Mesendoderm (in vitro differentiated cells): Measurements from ENCODE around the gene THSD8.
"Not testable (repeated sequence)": the region's sequence is repeated elsewhere in the genome, so short reads cannot be mapped to it uniquely, and the experiment has no call there.

Experiments used
- DNase-seq: peaks from one replicate; pipeline ENCODE4 v3.0.0; 2013
- H2AK5ac ChIP-seq: 2 replicates; pipeline ENCODE4 v1.6.1; 2013; ENCODE audit warnings: low read length, inconsistent platforms
- H2BK120ac ChIP-seq: 2 replicates; pipeline ENCODE4 v1.6.1; 2013; ENCODE audit warnings: low read depth, mild to moderate bottlenecking, low read length, moderate library complexity, mixed read lengths
- H2BK15ac ChIP-seq: replicated peaks from 2 replicates; pipeline ENCODE4 v1.6.1; 2013; ENCODE audit warnings: low read depth, mild to moderate bottlenecking, moderate library complexity
- H2BK5ac ChIP-seq: 2 replicates; pipeline ENCODE4 v1.6.1; 2013; ENCODE audit warnings: low read length, inconsistent platforms
- H3K18ac ChIP-seq: 2 replicates; pipeline ENCODE4 v1.6.1; 2013; ENCODE audit warnings: mild to moderate bottlenecking, low read length, mixed read lengths
- H3K23ac ChIP-seq: one replicate; pipeline ENCODE4 v1.6.1; 2013; ENCODE audit warnings: low read length
- H3K27ac ChIP-seq: 2 replicates; pipeline ENCODE4 v1.5.1; 2013; ENCODE audit warnings: low read depth, mild to moderate bottlenecking, inconsistent platforms, low read length, moderate library complexity
- H3K27me3 ChIP-seq: 2 replicates; pipeline ENCODE4 v1.6.1; 2013; ENCODE audit warnings: low read length, control low read depth, mild to moderate bottlenecking, inconsistent platforms; ENCODE audit not compliant: insufficient read depth, poor library complexity
- H3K36me3 ChIP-seq: 2 replicates; pipeline ENCODE4 v1.6.1; 2013; ENCODE audit warnings: low read length, inconsistent platforms; ENCODE audit not compliant: control insufficient read depth, insufficient read depth
- H3K4ac ChIP-seq: one replicate; pipeline ENCODE4 v1.6.1; 2013; ENCODE audit warnings: low read depth, mild to moderate bottlenecking, low read length, moderate library complexity
- H3K4me1 ChIP-seq: 2 replicates; pipeline ENCODE4 v1.6.1; 2013; ENCODE audit warnings: low read depth, low read length, inconsistent platforms; ENCODE audit not compliant: control insufficient read depth
- H3K4me2 ChIP-seq: 2 replicates; pipeline ENCODE4 v1.6.1; 2013; ENCODE audit warnings: low read length
- H3K4me3 ChIP-seq: 2 replicates; pipeline ENCODE4 v1.5.1; 2013; ENCODE audit warnings: mild to moderate bottlenecking, low read length
- H3K56ac ChIP-seq: one replicate; pipeline ENCODE4 v1.6.1; 2013; ENCODE audit warnings: low read length
- H3K79me1 ChIP-seq: 2 replicates; pipeline ENCODE4 v1.6.1; 2013; ENCODE audit warnings: low read length, inconsistent platforms
- H3K79me2 ChIP-seq: 2 replicates; pipeline ENCODE4 v1.6.1; 2013; ENCODE audit warnings: mild to moderate bottlenecking, low read length; ENCODE audit not compliant: control insufficient read depth, insufficient read depth
- H3K9ac ChIP-seq: 2 replicates; pipeline ENCODE4 v1.6.1; 2013; ENCODE audit warnings: low read length, inconsistent platforms
- H4K5ac ChIP-seq: one replicate; pipeline ENCODE4 v1.6.1; 2013; ENCODE audit warnings: low read length
- H4K8ac ChIP-seq: one replicate; pipeline ENCODE4 v1.6.1; 2013; ENCODE audit warnings: low read depth, mild to moderate bottlenecking, control low read depth, low read length, moderate library complexity
- WGBS: extraction: QIAGEN DNeasy Blood & Tissue Kit; methylation state at CpG from one replicate; pipeline ENCODE4 v1.1.7; 2013; ENCODE audit warnings: low lambda C conversion rate, missing lambda C conversion rate; ENCODE audit not compliant: insufficient coverage; ENCODE audit errors: extremely low coverage; 5-methylcytosine and 5-hydroxymethylcytosine counted together

The THSD8 gene

GRCh38 chr19:12817188-12817587, 15.3 kb downstream of the THSD8 start:
- H4K5ac ChIP-seq, H3K18ac ChIP-seq, H3K36me3 ChIP-seq, DNase-seq, H3K4me2 ChIP-seq, H3K27ac ChIP-seq, H3K27me3 ChIP-seq, H3K9ac ChIP-seq, H4K8ac ChIP-seq, H2BK15ac ChIP-seq, H2AK5ac ChIP-seq, H3K23ac ChIP-seq, H2BK120ac ChIP-seq, H3K79me1 ChIP-seq, H3K4me3 ChIP-seq, H3K79me2 ChIP-seq, H3K4me1 ChIP-seq, H2BK5ac ChIP-seq, H3K4ac ChIP-seq, H3K56ac ChIP-seq: not testable (repeated sequence)
- no CpG with 5 or more reads among the region's 6 CpGs for WGBS

GRCh38 chr19:12817810-12818209, 15.9 kb downstream of the THSD8 start:
- H3K56ac ChIP-seq, H3K27ac ChIP-seq, DNase-seq, H3K4me3 ChIP-seq, H2AK5ac ChIP-seq, H3K23ac ChIP-seq, H3K27me3 ChIP-seq, H3K79me1 ChIP-seq, H2BK15ac ChIP-seq, H3K18ac ChIP-seq, H3K4ac ChIP-seq, H4K8ac ChIP-seq, H3K79me2 ChIP-seq, H3K4me1 ChIP-seq, H3K9ac ChIP-seq, H3K4me2 ChIP-seq, H3K36me3 ChIP-seq, H2BK5ac ChIP-seq, H4K5ac ChIP-seq, H2BK120ac ChIP-seq: not testable (repeated sequence)
- WGBS, result no CpG with 5 or more reads among the region's 11 CpGs

- Histone ChIP-seq H3K4me1 (no peaks in the 10 kb centered on the region), H3K18ac (no peak overlapping the region), H3K27ac (no peak overlapping the region), H3K56ac (no peak overlapping the region), H3K9ac (no peak overlapping the region), H3K79me2 (no peaks in the 10 kb centered on the region), H2BK120ac (no peak overlapping the region), H3K27me3 (no peaks in the 10 kb centered on the region), H3K79me1 (no peaks in the 10 kb centered on the region), H3K23ac (no peak overlapping the region), H2BK5ac (no peak overlapping the region), H4K8ac (no peak overlapping the region), H3K4me2 (no peak overlapping the region), H2BK15ac (no peak overlapping the region), H2AK5ac (no peak overlapping the region), H3K36me3 (no peaks in the 10 kb centered on the region), H3K4ac (no peak overlapping the region), H3K4me3 (no peak overlapping the region), H4K5ac (no peak overlapping the region)
- DNase-seq, result no peak
- WGBS, result no CpG with 5 or more reads among the region's 2 CpGs
Measured at GRCh38 chr19:12821761-12822160, 19.9 kb downstream of the THSD8 start.

GRCh38 chr19:12825254-12826131, 23.6 kb downstream of the THSD8 start:
- peak overlapping the region; percentile 27 for H3K4me3 ChIP-seq
- no peak overlapping the region for H4K5ac ChIP-seq
- H3K27ac ChIP-seq, result no peak overlapping the region
- H2BK120ac ChIP-seq, result no peak overlapping the region
- H3K4me2 ChIP-seq, result peak overlapping the region; percentile 87
- H3K56ac ChIP-seq, result peak overlapping the region; percentile 86
- H3K36me3 ChIP-seq, result no peaks in the 10 kb centered on the region
- no peak overlapping the region for H3K4ac ChIP-seq
- H3K18ac ChIP-seq, result no peak overlapping the region
- H3K79me1 ChIP-seq, result no peaks in the 10 kb centered on the region
- no peaks in the 10 kb centered on the region for H3K79me2 ChIP-seq
- H2BK15ac ChIP-seq, result no peak overlapping the region
- no peak overlapping the region for H2AK5ac ChIP-seq
- peak; percentile 91 for DNase-seq
- no CpG with 5 or more reads among the region's 46 CpGs for WGBS
- H3K4me1 ChIP-seq, result no peaks in the 10 kb centered on the region
- H3K23ac ChIP-seq, result no peak overlapping the region
- no peak overlapping the region for H4K8ac ChIP-seq
- H3K9ac ChIP-seq, result peak overlapping the region; percentile 63
- H3K27me3 ChIP-seq, result no peaks in the 10 kb centered on the region
- H2BK5ac ChIP-seq, result no peak overlapping the region

GRCh38 chr19:12828494-12828893, 26.6 kb downstream of the THSD8 start:
- H3K23ac ChIP-seq, result peak overlapping the region; percentile 81
- H4K8ac ChIP-seq, result no peak overlapping the region
- DNase-seq, result peak; percentile 63
- H3K9ac ChIP-seq, result peak overlapping the region; percentile 69
- no peak overlapping the region for H2BK120ac ChIP-seq
- no peaks in the 10 kb centered on the region for H3K79me2 ChIP-seq
- H3K27me3 ChIP-seq, result no peaks in the 10 kb centered on the region
- H3K4me3 ChIP-seq, result no peak overlapping the region
- peak overlapping the region; percentile 61 for H3K4me2 ChIP-seq
- H2BK5ac ChIP-seq, result no peak overlapping the region
- no peak overlapping the region for H4K5ac ChIP-seq
- H3K79me1 ChIP-seq, result no peaks in the 10 kb centered on the region
- H3K18ac ChIP-seq, result no peak overlapping the region
- H2BK15ac ChIP-seq, result no peak overlapping the region
- H3K4me1 ChIP-seq, result no peaks in the 10 kb centered on the region
- no peak overlapping the region for H2AK5ac ChIP-seq
- peak overlapping the region; percentile 75 for H3K56ac ChIP-seq
- H3K36me3 ChIP-seq, result no peaks in the 10 kb centered on the region
- WGBS, result no CpG with 5 or more reads among the region's 23 CpGs
- H3K27ac ChIP-seq, result no peak overlapping the region
- no peak overlapping the region for H3K4ac ChIP-seq

- H3K9ac ChIP-seq, result no peak overlapping the region
- DNase-seq, result no peak
- H3K27me3 ChIP-seq, result no peaks in the 10 kb centered on the region
- H2BK5ac ChIP-seq, result no peak overlapping the region
- H2BK15ac ChIP-seq, result no peak overlapping the region
- no peak overlapping the region for H3K4ac ChIP-seq
- WGBS, result no CpG with 5 or more reads among the region's 5 CpGs
- H3K27ac ChIP-seq, result no peak overlapping the region
- no peak overlapping the region for H3K18ac ChIP-seq
- H3K56ac ChIP-seq, result no peak overlapping the region
- no peak overlapping the region for H3K23ac ChIP-seq
- no peak overlapping the region for H3K4me3 ChIP-seq
- no peak overlapping the region for H4K5ac ChIP-seq
- no peaks in the 10 kb centered on the region for H3K36me3 ChIP-seq
- H3K4me1 ChIP-seq, result no peaks in the 10 kb centered on the region
- H3K79me2 ChIP-seq, result no peaks in the 10 kb centered on the region
- H2BK120ac ChIP-seq, result no peak overlapping the region
- no peak overlapping the region for H4K8ac ChIP-seq
- no peak overlapping the region for H2AK5ac ChIP-seq
- no peak overlapping the region for H3K4me2 ChIP-seq
- H3K79me1 ChIP-seq, result no peaks in the 10 kb centered on the region
Measured at GRCh38 chr19:12833418-12833737, 31.5 kb downstream of the THSD8 start.
